ENCODE measurements around the gene TMTC4.

- TF ChIP-seq CTCF (conservative IDR thresholded peaks at IDR 0.05; ENCODE audit: low read depth, low read length) (no peak), RAD21 (IDR thresholded peaks at IDR 0.05; ENCODE audit: low read length) (no peak), POLR2A (IDR thresholded peaks at IDR 0.05; ENCODE audit: low read depth, low read length) (no peak), SMC3 (IDR thresholded peaks at IDR 0.05; ENCODE audit: low read depth, low read length) (no peak), BHLHE40 (IDR thresholded peaks at IDR 0.05; ENCODE audit: low read depth, low read length) (no peak), CEBPB (IDR thresholded peaks at IDR 0.05; ENCODE audit: low read depth, low read length) (no peak), CHD1 (IDR thresholded peaks at IDR 0.05; ENCODE audit: low read depth, low read length) (no peak)
Measured at GRCh38 chr13:100671389-100672182, 3.0 kb downstream of the TMTC4 start.

All from IMR-90 (cell line).